ENCODE results near the gene OIT3.

The OIT3 gene

GRCh38 chr10:72893136-72893798, at the start of gene OIT3:
Gene OIT3, plus strand, starts transcription at chr10:72893739. Its CDS starts 60 bp downstream, at chr10:72893799.
- Mint-ChIP-seq H3K27me3 (peaks cover 3% of the 10 kb centered on the region), H3K4me3 (no peak within 1 kb of the TSS), H3K9me3 (no peaks in the 10 kb centered on the region), H3K36me3 (ENCODE audit: low read depth) (peaks cover 6% of the 10 kb centered on the region), H3K4me1 (ENCODE audit: low read depth) (peaks cover 11% of the 10 kb centered on the region), H3K27ac (no peak within 1 kb of the TSS)
- intact Hi-C loops (cut with micrococcal nuclease): no loop called here

GRCh38 chr10:72846238-72846637, 47.3 kb upstream of the OIT3 start:
- H3K27ac Mint-ChIP-seq: no peak overlapping the region
- H3K9me3 Mint-ChIP-seq: no peaks in the 10 kb centered on the region
- intact Hi-C loops (cut with micrococcal nuclease): no loop called here
- no peaks in the 10 kb centered on the region for H3K27me3 Mint-ChIP-seq
- peaks cover 9% of the 10 kb centered on the region for H3K4me1 Mint-ChIP-seq (ENCODE audit: low read depth)
- no peaks in the 10 kb centered on the region for H3K36me3 Mint-ChIP-seq (ENCODE audit: low read depth)
- H3K4me3 Mint-ChIP-seq: no peak overlapping the region

- H3K36me3 Mint-ChIP-seq (ENCODE audit: low read depth): no peaks in the 10 kb centered on the region
- H3K4me3 Mint-ChIP-seq: no peak overlapping the region
- H3K9me3 Mint-ChIP-seq: no peaks in the 10 kb centered on the region
- H3K27me3 Mint-ChIP-seq: no peaks in the 10 kb centered on the region
- intact Hi-C loops (cut with micrococcal nuclease): no loop called here
- no peak overlapping the region for H3K27ac Mint-ChIP-seq
- peaks cover 19% of the 10 kb centered on the region for H3K4me1 Mint-ChIP-seq (ENCODE audit: low read depth)
Measured at GRCh38 chr10:72847681-72848080, 45.9 kb upstream of the OIT3 start.

- H3K4me1 Mint-ChIP-seq (ENCODE audit: low read depth): peaks cover 20% of the 10 kb centered on the region
- no peaks in the 10 kb centered on the region for H3K27me3 Mint-ChIP-seq
- intact Hi-C loops (cut with micrococcal nuclease): no loop called here
- no peak overlapping the region for H3K4me3 Mint-ChIP-seq
- no peaks in the 10 kb centered on the region for H3K9me3 Mint-ChIP-seq
- H3K36me3 Mint-ChIP-seq (ENCODE audit: low read depth): no peaks in the 10 kb centered on the region
- H3K27ac Mint-ChIP-seq: no peak overlapping the region
Measured at GRCh38 chr10:72850861-72851260, 42.7 kb upstream of the OIT3 start.

GRCh38 chr10:72851509-72851908, 42.0 kb upstream of the OIT3 start:
- intact Hi-C loops (cut with micrococcal nuclease): no loop called here
- Mint-ChIP-seq H3K9me3 (no peaks in the 10 kb centered on the region), H3K27me3 (no peaks in the 10 kb centered on the region), H3K4me1 (ENCODE audit: low read depth) (peaks cover 20% of the 10 kb centered on the region), H3K4me3 (no peak overlapping the region), H3K27ac (no peak overlapping the region), H3K36me3 (ENCODE audit: low read depth) (no peaks in the 10 kb centered on the region)

- Mint-ChIP-seq H3K27me3 (no peaks in the 10 kb centered on the region), H3K36me3 (ENCODE audit: low read depth) (no peaks in the 10 kb centered on the region), H3K4me1 (ENCODE audit: low read depth) (peaks cover 20% of the 10 kb centered on the region), H3K27ac (no peak overlapping the region), H3K4me3 (no peak overlapping the region), H3K9me3 (no peaks in the 10 kb centered on the region)
- intact Hi-C loops (cut with micrococcal nuclease): no loop called here
Measured at GRCh38 chr10:72852508-72852907, 41.0 kb upstream of the OIT3 start.

GRCh38 chr10:72855129-72855528, 38.4 kb upstream of the OIT3 start:
- H3K4me1 Mint-ChIP-seq (ENCODE audit: low read depth): peaks cover 12% of the 10 kb centered on the region
- H3K27me3 Mint-ChIP-seq: no peaks in the 10 kb centered on the region
- no peaks in the 10 kb centered on the region for H3K9me3 Mint-ChIP-seq
- no peak overlapping the region for H3K4me3 Mint-ChIP-seq
- no peak overlapping the region for H3K27ac Mint-ChIP-seq
- intact Hi-C loops (cut with micrococcal nuclease): no loop called here
- peaks cover 6% of the 10 kb centered on the region for H3K36me3 Mint-ChIP-seq (ENCODE audit: low read depth)

GRCh38 chr10:72855790-72856189, 37.7 kb upstream of the OIT3 start:
- H3K27ac Mint-ChIP-seq: no peak overlapping the region
- no peaks in the 10 kb centered on the region for H3K27me3 Mint-ChIP-seq
- H3K4me1 Mint-ChIP-seq (ENCODE audit: low read depth): peaks cover 12% of the 10 kb centered on the region
- intact Hi-C loops (cut with micrococcal nuclease): no loop called here
- H3K36me3 Mint-ChIP-seq (ENCODE audit: low read depth): peaks cover 12% of the 10 kb centered on the region
- no peaks in the 10 kb centered on the region for H3K9me3 Mint-ChIP-seq
- no peak overlapping the region for H3K4me3 Mint-ChIP-seq

GRCh38 chr10:72858067-72858466, 35.5 kb upstream of the OIT3 start:
- Mint-ChIP-seq H3K36me3 (ENCODE audit: low read depth) (peaks cover 32% of the 10 kb centered on the region), H3K4me3 (no peak overlapping the region), H3K27ac (no peak overlapping the region), H3K9me3 (no peaks in the 10 kb centered on the region), H3K27me3 (no peaks in the 10 kb centered on the region), H3K4me1 (ENCODE audit: low read depth) (no peaks in the 10 kb centered on the region)
- intact Hi-C loops (cut with micrococcal nuclease): no loop called here

GRCh38 chr10:72862957-72863356, 30.6 kb upstream of the OIT3 start:
- intact Hi-C loops (cut with micrococcal nuclease): no loop called here
- H3K27me3 Mint-ChIP-seq: no peaks in the 10 kb centered on the region
- peaks cover 35% of the 10 kb centered on the region for H3K36me3 Mint-ChIP-seq (ENCODE audit: low read depth)
- no peaks in the 10 kb centered on the region for H3K9me3 Mint-ChIP-seq
- no peaks in the 10 kb centered on the region for H3K4me1 Mint-ChIP-seq (ENCODE audit: low read depth)
- no peak overlapping the region for H3K27ac Mint-ChIP-seq
- H3K4me3 Mint-ChIP-seq: no peak overlapping the region

GRCh38 chr10:72875250-72876055, 18.1 kb upstream of the OIT3 start:
- H3K4me1 Mint-ChIP-seq (ENCODE audit: low read depth): no peaks in the 10 kb centered on the region
- H3K27me3 Mint-ChIP-seq: no peaks in the 10 kb centered on the region
- H3K9me3 Mint-ChIP-seq: peaks cover 15% of the 10 kb centered on the region
- H3K4me3 Mint-ChIP-seq: no peak overlapping the region
- H3K36me3 Mint-ChIP-seq (ENCODE audit: low read depth): peaks cover 50% of the 10 kb centered on the region
- intact Hi-C loops (cut with micrococcal nuclease): loop anchor here (1.0 kb wide), 1 partner anchor 511 kb away; no protein-coding TSS in a partner anchor
- H3K27ac Mint-ChIP-seq: no peak overlapping the region

- no peaks in the 10 kb centered on the region for H3K4me1 Mint-ChIP-seq (ENCODE audit: low read depth)
- H3K27ac Mint-ChIP-seq: no peak overlapping the region
- H3K9me3 Mint-ChIP-seq: peaks cover 15% of the 10 kb centered on the region
- no peak overlapping the region for H3K4me3 Mint-ChIP-seq
- H3K36me3 Mint-ChIP-seq (ENCODE audit: low read depth): peaks cover 44% of the 10 kb centered on the region
- no peaks in the 10 kb centered on the region for H3K27me3 Mint-ChIP-seq
- intact Hi-C loops (cut with micrococcal nuclease): no loop called here
Measured at GRCh38 chr10:72879245-72879644, 14.3 kb upstream of the OIT3 start.

- Mint-ChIP-seq H3K4me3 (no peak overlapping the region), H3K9me3 (peaks cover 15% of the 10 kb centered on the region), H3K27me3 (no peaks in the 10 kb centered on the region), H3K36me3 (ENCODE audit: low read depth) (peaks cover 61% of the 10 kb centered on the region), H3K4me1 (ENCODE audit: low read depth) (no peaks in the 10 kb centered on the region), H3K27ac (no peak overlapping the region)
- intact Hi-C loops (cut with micrococcal nuclease): no loop called here
Measured at GRCh38 chr10:72881291-72881690, 12.2 kb upstream of the OIT3 start.

- Mint-ChIP-seq H3K9me3 (peaks cover 8% of the 10 kb centered on the region), H3K4me3 (no peak overlapping the region), H3K36me3 (ENCODE audit: low read depth) (peaks cover 54% of the 10 kb centered on the region), H3K27me3 (no peaks in the 10 kb centered on the region), H3K4me1 (ENCODE audit: low read depth) (peaks cover 7% of the 10 kb centered on the region), H3K27ac (no peak overlapping the region)
- intact Hi-C loops (cut with micrococcal nuclease): no loop called here
Measured at GRCh38 chr10:72883861-72884260, 9.7 kb upstream of the OIT3 start.
